GM23248 (cell line): ENCODE results near the gene ROPN1L. TPM values are rescaled to one million over a fixed set of nuclear protein-coding genes. Genes with fewer than 3 reads are reported as not detected.

Source experiments
- DNase-seq: peaks from one replicate; pipeline ENCODE4 v3.0.0-alpha.2; 2015
- H2AFZ ChIP-seq: fragments of 200-600 bp; sonication (generic); 2 replicates; pipeline ENCODE4 v1.6.1; 2016; ENCODE audit warnings: antibody characterized with exemption
- H3F3A ChIP-seq: fragments of 200-600 bp; sonication (generic); 2 replicates; pipeline ENCODE4 v1.6.1; 2016; ENCODE audit warnings: mild to moderate bottlenecking, antibody characterized with exemption, mixed run types; ENCODE audit not compliant: insufficient read depth
- H3K27ac ChIP-seq: fragments of 200-600 bp; sonication (generic); 2 replicates; pipeline ENCODE4 v1.5.1; 2016; ENCODE audit warnings: mild to moderate bottlenecking
- H3K27me3 ChIP-seq: fragments of 200-600 bp; sonication (generic); replicated peaks from 2 replicates; pipeline ENCODE4 v1.6.1; 2016; ENCODE audit warnings: mild to moderate bottlenecking; ENCODE audit not compliant: insufficient read depth
- H3K36me3 ChIP-seq: fragments of 200-600 bp; sonication (generic); 2 replicates; pipeline ENCODE4 v1.6.1; 2016; ENCODE audit warnings: low read depth, mild to moderate bottlenecking
- H3K4me1 ChIP-seq: fragments of 200-600 bp; sonication (generic); 2 replicates; pipeline ENCODE4 v1.6.1; 2016; ENCODE audit warnings: mild to moderate bottlenecking; ENCODE audit not compliant: insufficient read depth
- H3K4me2 ChIP-seq: fragments of 200-600 bp; sonication (generic); one replicate; pipeline ENCODE4 v1.6.1; 2016; ENCODE audit warnings: mild to moderate bottlenecking; ENCODE audit not compliant: unreplicated experiment
- H3K4me3 ChIP-seq: fragments of 200-600 bp; sonication (generic); 2 replicates; pipeline ENCODE4 v1.5.1; 2016; ENCODE audit warnings: mild to moderate bottlenecking
- H3K79me2 ChIP-seq: fragments of 200-600 bp; sonication (generic); 2 replicates; pipeline ENCODE4 v1.6.1; 2016; ENCODE audit warnings: mild to moderate bottlenecking; ENCODE audit not compliant: insufficient read depth
- H3K9ac ChIP-seq: fragments of 200-600 bp; sonication (generic); 2 replicates; pipeline ENCODE4 v1.6.1; 2016; ENCODE audit warnings: mild to moderate bottlenecking
- H3K9me2 ChIP-seq: fragments of 200-600 bp; sonication (generic); 2 replicates; pipeline ENCODE4 v1.6.1; 2016; ENCODE audit warnings: mixed run types, mild to moderate bottlenecking, moderate library complexity; ENCODE audit not compliant: insufficient read depth
- H3K9me3 ChIP-seq: fragments of 200-600 bp; sonication (generic); one replicate; pipeline ENCODE4 v1.6.1; 2017; ENCODE audit warnings: low read depth
- H4K20me1 ChIP-seq: fragments of 200-600 bp; sonication (generic); 2 replicates; pipeline ENCODE4 v1.6.0; 2016; ENCODE audit not compliant: insufficient read depth
- EZH2 ChIP-seq: fragments of 200-600 bp; sonication (generic); IDR thresholded peaks from 2 replicates; pipeline ENCODE4 v1.6.1; 2018; ENCODE audit warnings: antibody characterized with exemption, mild to moderate bottlenecking; ENCODE audit not compliant: insufficient read depth, poor library complexity, severe bottlenecking
- EZH2phosphoT487 ChIP-seq: fragments of 200-600 bp; sonication (generic); IDR thresholded peaks from 2 replicates; pipeline ENCODE4 v1.6.1; 2018; ENCODE audit warnings: antibody characterized with exemption, moderate library complexity, mild to moderate bottlenecking, low read depth; ENCODE audit not compliant: insufficient read depth
- WGBS, 2 experiments: methylation state at CpG; one replicate each; pipeline ENCODE4 v1.1.6; 2015 to 2017; ENCODE audit warnings: low lambda C conversion rate in 2 of 2, low coverage in 1 of 2; ENCODE audit errors: missing lambda C conversion rate in 2 of 2; 5-methylcytosine and 5-hydroxymethylcytosine counted together
- in situ Hi-C: fragments of 300-500 bp; cut with MboI; formaldehyde crosslinking; loops from 2 replicates; pipeline ENCODE4 v1.15.0; 2020
- polyA plus RNA-seq: library from polyadenylated mRNA; unstranded; fragments of >200 nt; fragmentation: Nextera tagmentation; extraction: Ambion mirVana; gene quantifications from 2 replicates; pipeline ENCODE4 v1.2.1, GENCODE V29; 2016
- total RNA-seq: library from RNA; depleted of rRNA; stranded (reverse); fragments of >200 nt; shearing (Covaris generic); gene quantifications from 2 replicates; pipeline ENCODE4 v1.2.3, GENCODE V29; 2014

ROPN1L gene
- total and polyA plus RNA-seq, 2 experiments from 2014 or later, result 0.69 to 0.86 TPM

- Histone ChIP-seq H3F3A (no peaks in the 10 kb centered on the region), H3K27me3 (no peaks in the 10 kb centered on the region), H3K4me2 (no peak overlapping the region), H3K27ac (no peak overlapping the region), H4K20me1 (no peaks in the 10 kb centered on the region), H3K9me2 (no peaks in the 10 kb centered on the region), H3K4me3 (no peak overlapping the region), H3K36me3 (no peaks in the 10 kb centered on the region), H3K9me3 (no peaks in the 10 kb centered on the region), H3K4me1 (no peaks in the 10 kb centered on the region), H3K9ac (no peak overlapping the region), H3K79me2 (no peaks in the 10 kb centered on the region), H2AFZ (no peak overlapping the region)
- WGBS, 2 experiments, result 90 to 93% methylated on average over 9 of the region's 9 CpGs
- DNase-seq, result no peak
- no peak for TF ChIP-seq EZH2
- no peak for TF ChIP-seq EZH2phosphoT487
- in situ Hi-C loops, result no loop called here
Measured at GRCh38 chr5:10501554-10502075, 59.9 kb downstream of the ROPN1L start.

- in situ Hi-C loops, result no loop called here
- H3K9me3 ChIP-seq, result no peaks in the 10 kb centered on the region
- TF ChIP-seq EZH2, result no peak
- no peak for TF ChIP-seq EZH2phosphoT487
- H3K9me2 ChIP-seq, result no peaks in the 10 kb centered on the region
- no peaks in the 10 kb centered on the region for H3K27me3 ChIP-seq
- H3K36me3 ChIP-seq, result no peaks in the 10 kb centered on the region
- H4K20me1 ChIP-seq, result no peaks in the 10 kb centered on the region
- H3K9ac ChIP-seq, result no peak overlapping the region
- no peaks in the 10 kb centered on the region for H3K79me2 ChIP-seq
- no peak for DNase-seq
- WGBS, 2 experiments, result 93 to 96% methylated on average over 8 of the region's 8 CpGs
- no peak overlapping the region for H3K27ac ChIP-seq
- no peak overlapping the region for H3K4me2 ChIP-seq
- H2AFZ ChIP-seq, result no peak overlapping the region
- no peak overlapping the region for H3K4me3 ChIP-seq
- no peaks in the 10 kb centered on the region for H3K4me1 ChIP-seq
- no peaks in the 10 kb centered on the region for H3F3A ChIP-seq
Measured at GRCh38 chr5:10502130-10502529, 60.5 kb downstream of the ROPN1L start.

GRCh38 chr5:10502578-10502977 lies 60.9 kb downstream of the ROPN1L start:
- Histone ChIP-seq H3K27me3 (no peaks in the 10 kb centered on the region), H2AFZ (no peak overlapping the region), H3K36me3 (no peaks in the 10 kb centered on the region), H3K4me1 (peaks cover 2% of the 10 kb centered on the region), H3K79me2 (no peaks in the 10 kb centered on the region), H3K27ac (no peak overlapping the region), H3F3A (no peaks in the 10 kb centered on the region), H3K9ac (no peak overlapping the region), H3K4me3 (no peak overlapping the region), H3K9me2 (no peaks in the 10 kb centered on the region), H3K4me2 (no peak overlapping the region), H4K20me1 (no peaks in the 10 kb centered on the region), H3K9me3 (no peaks in the 10 kb centered on the region)
- in situ Hi-C loops, result no loop called here
- 82 to 86% methylated on average over 10 of the region's 10 CpGs for WGBS, 2 experiments
- TF ChIP-seq EZH2phosphoT487 (no peak), EZH2 (no peak)
- no peak for DNase-seq

GRCh38 chr5:10503321-10503720 lies 61.6 kb downstream of the ROPN1L start:
- no peaks in the 10 kb centered on the region for H4K20me1 ChIP-seq
- 83 to 91% methylated on average over 7 of the region's 7 CpGs for WGBS, 2 experiments
- H3K4me1 ChIP-seq, result peaks cover 7% of the 10 kb centered on the region
- H3K4me3 ChIP-seq, result no peak overlapping the region
- H2AFZ ChIP-seq, result no peak overlapping the region
- in situ Hi-C loops, result no loop called here
- H3K9ac ChIP-seq, result no peak overlapping the region
- H3K27me3 ChIP-seq, result no peaks in the 10 kb centered on the region
- no peak overlapping the region for H3K27ac ChIP-seq
- no peak overlapping the region for H3K4me2 ChIP-seq
- H3K9me3 ChIP-seq, result no peaks in the 10 kb centered on the region
- no peaks in the 10 kb centered on the region for H3K9me2 ChIP-seq
- DNase-seq, result no peak
- TF ChIP-seq EZH2phosphoT487, result no peak
- no peaks in the 10 kb centered on the region for H3F3A ChIP-seq
- no peaks in the 10 kb centered on the region for H3K36me3 ChIP-seq
- H3K79me2 ChIP-seq, result no peaks in the 10 kb centered on the region
